GM12892 (cell line): Measurements from ENCODE around the gene IL17RD.
"Not testable (repeated sequence)": the region's sequence is repeated elsewhere in the genome, so short reads cannot be mapped to it uniquely, and the experiment has no call there.

ENCODE experiments used
- DNase-seq: peaks from one replicate; pipeline ENCODE4 v3.0.0; 2011; ENCODE audit not compliant: insufficient read length
- FAIRE-seq: peaks from 2 replicates; lab custom pipeline; 2011; peaks lifted over from hg19 to GRCh38; lab: Jason Lieb, UNC
- POLR2A ChIP-seq: IDR thresholded peaks from 2 replicates; pipeline ENCODE4 v1.6.1; 2011; ENCODE audit warnings: low read depth, low read length, control low read depth
- POLR2AphosphoS5 ChIP-seq: IDR thresholded peaks from 2 replicates; pipeline ENCODE4 v1.6.1; 2011; ENCODE audit warnings: low read depth, low read length, control low read depth
- TAF1 ChIP-seq: IDR thresholded peaks from 2 replicates; pipeline ENCODE4 v1.6.1; 2011; ENCODE audit warnings: low read depth, mild to moderate bottlenecking, control low read depth, low read length, borderline replicate concordance

The IL17RD gene

DNA sequence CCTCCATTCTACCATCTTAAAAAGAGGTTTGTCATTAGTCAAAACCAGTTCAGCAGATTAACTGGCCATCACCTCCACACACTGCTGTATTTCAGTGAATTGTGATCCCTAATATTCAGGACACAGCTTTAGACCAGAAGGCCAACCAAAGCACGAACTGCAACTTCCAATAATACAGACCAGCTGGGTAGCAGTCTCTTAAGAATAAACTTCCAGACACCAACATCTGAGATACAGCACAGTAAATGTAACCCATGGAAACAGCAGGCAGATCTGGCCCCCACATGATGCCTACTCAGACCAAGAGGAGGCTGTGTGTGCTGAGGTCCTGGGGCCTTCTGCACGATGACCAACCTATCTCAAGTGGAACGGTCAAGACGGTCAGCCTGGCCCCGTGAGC, 69.8 kb downstream of the IL17RD start:
- DNase-seq (no peak), FAIRE-seq (no peak)
- TF ChIP-seq TAF1, result no peak

DNA sequence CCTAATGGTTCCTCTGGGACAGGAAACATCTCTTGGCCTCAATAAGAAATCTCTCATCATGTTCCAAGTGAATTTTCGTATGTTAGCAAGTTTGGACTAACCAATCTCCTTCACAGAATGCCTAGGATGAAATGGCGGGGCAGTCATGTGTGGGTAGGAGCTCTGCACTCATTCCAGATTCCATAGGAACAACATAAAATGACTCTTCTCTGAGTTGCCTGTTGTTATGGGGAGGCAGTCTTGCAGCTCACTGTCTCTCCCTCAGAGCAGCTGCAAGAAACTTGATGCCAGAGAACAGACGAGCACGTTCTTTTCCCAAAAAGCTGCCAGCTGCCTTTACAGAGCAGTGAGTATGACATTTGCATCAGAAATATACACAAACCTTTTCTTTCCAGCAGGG, 70.6 kb downstream of the IL17RD start:
- no peak for TF ChIP-seq POLR2A
- TF ChIP-seq TAF1, result no peak
- no peak for TF ChIP-seq POLR2AphosphoS5
- DNase-seq (no peak), FAIRE-seq (no peak)

- FAIRE-seq (no peak), DNase-seq (no peak)
- TF ChIP-seq TAF1 (no peak), POLR2AphosphoS5 (no peak), POLR2A (no peak)
These were observed 71.1 kb downstream of the IL17RD start for GRCh38 chr3:57093971-57094535.

DNA sequence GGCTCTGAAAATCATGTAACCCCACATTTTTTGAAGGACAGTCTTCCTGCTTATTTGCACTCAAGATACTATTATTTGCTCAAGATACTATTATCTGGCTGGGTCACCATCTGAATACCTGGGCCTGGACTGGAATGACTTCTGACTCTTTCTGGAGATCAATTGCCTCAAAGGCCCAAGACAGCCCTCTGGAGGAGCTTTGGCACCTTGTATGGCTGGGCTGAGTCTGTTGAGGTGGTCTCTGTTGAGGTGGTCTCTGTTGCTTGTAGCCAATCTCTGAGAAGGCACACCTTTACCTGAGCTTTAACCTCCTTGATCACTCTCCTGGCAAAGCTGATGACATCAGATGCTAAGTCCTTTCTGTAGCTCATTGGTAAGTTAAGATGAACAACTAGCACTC, 71.7 kb downstream of the IL17RD start:
- no peak for TF ChIP-seq POLR2AphosphoS5
- no peak for TF ChIP-seq TAF1
- TF ChIP-seq POLR2A, result no peak
- no peak for DNase-seq
- no peak for FAIRE-seq

- no peak for TF ChIP-seq POLR2A
- no peak for TF ChIP-seq POLR2AphosphoS5
- TF ChIP-seq TAF1, result no peak
- DNase-seq, result no peak
- no peak for FAIRE-seq
These were observed 73.5 kb downstream of the IL17RD start for GRCh38 chr3:57091521-57092273.

GRCh38 chr3:57089043-57089442, 76.1 kb downstream of the IL17RD start:
- no peak for TF ChIP-seq POLR2AphosphoS5
- no peak for TF ChIP-seq POLR2A
- no peak for TF ChIP-seq TAF1
- DNase-seq (no peak), FAIRE-seq (no peak)

GRCh38 chr3:57088503-57088902, 76.7 kb downstream of the IL17RD start:
- DNase-seq (no peak), FAIRE-seq (no peak)
- TF ChIP-seq POLR2AphosphoS5 (no peak), POLR2A (no peak), TAF1 (no peak)

- DNase-seq (no peak), FAIRE-seq (no peak)
- TF ChIP-seq TAF1 (no peak), POLR2A (no peak), POLR2AphosphoS5 (no peak)
These were observed 77.6 kb downstream of the IL17RD start for GRCh38 chr3:57087361-57088092.

DNA sequence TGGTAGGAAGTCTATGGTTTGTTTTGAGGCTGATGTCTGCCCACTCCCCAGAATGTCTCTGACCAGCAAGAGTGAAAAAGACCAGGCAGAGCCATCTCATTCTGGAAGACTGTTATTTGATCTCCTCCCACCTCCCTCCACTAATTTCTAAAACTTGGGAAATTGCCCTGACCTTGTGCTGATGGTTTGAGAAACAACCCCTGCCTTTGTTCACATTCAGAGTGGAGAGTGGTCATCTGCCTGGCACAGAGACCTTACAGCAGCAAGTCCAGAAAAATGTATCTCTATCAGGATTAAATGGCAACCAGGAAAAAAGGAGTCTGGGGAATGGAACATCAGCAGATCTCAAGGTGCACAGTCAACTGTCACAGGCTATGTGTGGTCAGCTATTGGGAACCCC, 79.0 kb downstream of the IL17RD start:
- no peak for TF ChIP-seq POLR2A
- TF ChIP-seq POLR2AphosphoS5, result no peak
- no peak for TF ChIP-seq TAF1
- DNase-seq (no peak), FAIRE-seq (no peak)

- FAIRE-seq (no peak), DNase-seq (no peak)
- TF ChIP-seq POLR2AphosphoS5 (no peak), TAF1 (no peak), POLR2A (no peak)
These were observed 79.9 kb downstream of the IL17RD start for GRCh38 chr3:57085211-57085610.

DNA sequence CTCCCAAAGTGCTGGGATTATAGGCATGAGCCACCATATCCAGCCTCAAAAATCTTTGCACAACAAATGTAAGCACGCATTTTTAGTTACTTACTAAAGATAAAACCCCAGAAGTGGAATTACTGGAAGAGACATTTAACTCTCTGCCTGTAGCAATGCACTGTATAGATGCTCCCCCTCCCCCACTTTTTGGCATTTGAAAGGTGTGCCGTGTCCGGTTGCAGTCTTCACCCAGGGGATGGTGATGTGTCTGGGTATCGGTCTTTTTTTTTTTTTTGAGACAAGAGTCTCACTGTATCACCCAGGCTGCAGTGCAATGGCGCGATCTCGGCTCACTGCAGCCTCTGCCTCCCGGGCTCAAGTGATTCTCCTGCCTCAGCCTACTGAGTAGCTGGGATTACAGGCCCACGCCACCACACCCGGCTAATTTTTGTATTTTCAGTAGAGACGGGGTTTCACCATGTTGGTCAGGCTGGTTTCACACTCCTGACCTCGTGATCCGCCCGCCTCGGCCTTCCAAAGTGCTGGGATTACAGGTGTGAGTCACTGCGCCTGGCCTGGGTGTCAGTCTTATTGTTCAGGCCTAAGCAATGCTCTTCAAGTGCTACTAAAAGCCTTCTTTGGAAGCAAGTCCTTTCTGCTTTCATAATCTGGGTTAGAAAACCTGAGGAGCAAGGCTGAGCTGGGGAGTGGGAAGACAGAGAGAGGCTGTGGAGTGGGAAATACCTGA, 81.7 kb downstream of the IL17RD start:
- FAIRE-seq, DNase-seq: not testable (repeated sequence)
